H1 (cell line): ENCODE data around the gene CCDC102A. TPM values are rescaled to one million over a fixed set of nuclear protein-coding genes. Genes with fewer than 3 reads are reported as not detected.

ENCODE experiments used
- CTCF ChIA-PET: fragments of 300-600 bp; sonication (Branson Sonifier 250); formaldehyde crosslinking; loops from one replicate; lab custom pipeline; 2021; ENCODE audit not compliant: partially characterized antibody; lab: Charles Lee
- POLR2A ChIA-PET: fragments of 300-600 bp; sonication (Branson Sonifier 250); formaldehyde crosslinking; loops from one replicate; lab custom pipeline; 2021; ENCODE audit warnings: inconsistent platforms; ENCODE audit not compliant: partially characterized antibody; lab: Charles Lee
- DNase-seq, 2 experiments: peaks; one replicate each; pipeline versions ENCODE4 v3.0.0 to v3.0.0-alpha.2; 2010 to 2022; ENCODE audit warnings: low spot score in 2 of 2, low read depth in 1 of 2, mixed read lengths in 1 of 2
- FAIRE-seq: peaks from 2 replicates; lab custom pipeline; 2011; peaks lifted over from hg19 to GRCh38; lab: Jason Lieb, UNC
- H2AFZ ChIP-seq: 2 replicates; pipeline ENCODE4 v1.8.1; 2012; ENCODE audit warnings: low read length, inconsistent platforms
- H2AK5ac ChIP-seq: 2 replicates; pipeline ENCODE4 v1.6.1; 2013; ENCODE audit warnings: low read depth, low read length
- H2BK120ac ChIP-seq: replicated peaks from 2 replicates; pipeline ENCODE3; 2013; ENCODE audit warnings: low read depth, low read length, inconsistent platforms
- H2BK12ac ChIP-seq: 2 replicates; pipeline ENCODE4 v1.6.1; 2013; ENCODE audit warnings: low read depth, low read length
- H2BK15ac ChIP-seq: 2 replicates; pipeline ENCODE4 v1.6.1; 2013; ENCODE audit warnings: low read length
- H2BK20ac ChIP-seq: 2 replicates; pipeline ENCODE4 v1.6.1; 2013; ENCODE audit warnings: low read length
- H2BK5ac ChIP-seq: 2 replicates; pipeline ENCODE4 v1.6.1; 2013; ENCODE audit warnings: low read depth, low read length
- H3K14ac ChIP-seq: 2 replicates; pipeline ENCODE4 v1.6.1; 2013; ENCODE audit warnings: inconsistent platforms; ENCODE audit not compliant: insufficient read length
- H3K18ac ChIP-seq: 2 replicates; pipeline ENCODE4 v1.6.1; 2013; ENCODE audit warnings: low read length; ENCODE audit errors: extremely low read depth
- H3K23ac ChIP-seq: 2 replicates; pipeline ENCODE4 v1.6.1; 2013; ENCODE audit warnings: inconsistent platforms; ENCODE audit not compliant: insufficient read length
- H3K23me2 ChIP-seq: 2 replicates; pipeline ENCODE4 v1.6.1; 2013; ENCODE audit warnings: low read depth, low read length
- H3K27ac ChIP-seq: 2 replicates; pipeline ENCODE4 v1.6.1; 2011; ENCODE audit warnings: low read depth, low read length, inconsistent platforms
- H3K27me3 ChIP-seq, 4 experiments: replicated peaks in 1 of 4; 1 replicate in 1 of 4; 2 replicates in 3 of 4; pipeline versions ENCODE4 v1.6.1 to v1.8.1; 2011 to 2013; ENCODE audit warnings: low read length in 3 of 4, mild to moderate bottlenecking in 3 of 4, inconsistent platforms in 2 of 4, mixed read lengths in 2 of 4, moderate library complexity in 1 of 4; ENCODE audit not compliant: control insufficient read depth in 3 of 4, insufficient read depth in 3 of 4; ENCODE audit errors: extremely low read depth in 1 of 4
- H3K36me3 ChIP-seq, 4 experiments: 2 replicates each; pipeline versions ENCODE4 v1.6.1 to v1.8.1; 2011 to 2013; ENCODE audit warnings: mild to moderate bottlenecking in 4 of 4, low read length in 3 of 4, moderate library complexity in 2 of 4, control low read depth in 1 of 4, inconsistent platforms in 1 of 4; ENCODE audit not compliant: insufficient read depth in 4 of 4, control insufficient read depth in 2 of 4
- H3K4ac ChIP-seq: replicated peaks from 2 replicates; pipeline ENCODE3; 2013; ENCODE audit warnings: low read length, low read depth, mixed read lengths, inconsistent platforms; ENCODE audit not compliant: insufficient read length
- H3K4me1 ChIP-seq, 4 experiments: replicated peaks in 1 of 4; 1 replicate in 1 of 4; 2 replicates in 3 of 4; pipeline versions ENCODE4 v1.6.1 to v1.8.1; 2011 to 2013; ENCODE audit warnings: low read length in 3 of 4, inconsistent platforms in 2 of 4, mixed read lengths in 1 of 4; ENCODE audit not compliant: insufficient read depth in 4 of 4, control insufficient read depth in 3 of 4
- H3K4me2 ChIP-seq, 2 experiments: 2 replicates each; pipeline versions ENCODE4 v1.6.1 to v1.8.1; 2011 to 2013; ENCODE audit warnings: low read depth in 2 of 2, low read length in 2 of 2, control low read depth in 1 of 2, inconsistent platforms in 1 of 2, mild to moderate bottlenecking in 1 of 2; ENCODE audit not compliant: insufficient read depth in 1 of 2
- H3K4me3 ChIP-seq, 4 experiments: fragments of 200-600, 300-600 bp in 1 of 4; sonication (generic), shearing (Covaris generic), sonication (Bioruptor Twin) in 1 of 4; 2 replicates each; pipeline versions ENCODE4 v1.5.1 to v1.8.1; 2011 to 2016; ENCODE audit warnings: low read length in 4 of 4, low read depth in 3 of 4, control low read depth in 2 of 4, inconsistent platforms in 2 of 4, mild to moderate bottlenecking in 2 of 4, mixed read lengths in 1 of 4, moderate library complexity in 1 of 4; ENCODE audit not compliant: insufficient read depth in 2 of 4; ENCODE audit errors: extremely low read depth in 1 of 4
- H3K56ac ChIP-seq: replicated peaks from 2 replicates; pipeline ENCODE3; 2013; ENCODE audit warnings: low read depth, mild to moderate bottlenecking, mixed read lengths, low read length, inconsistent platforms; ENCODE audit not compliant: insufficient read length
- H3K79me1 ChIP-seq: 2 replicates; pipeline ENCODE4 v1.6.1; 2013; ENCODE audit warnings: low read depth, low read length, control low read depth
- H3K79me2 ChIP-seq, 2 experiments: 2 replicates each; pipeline versions ENCODE4 v1.6.1 to v1.8.1; 2012 to 2013; ENCODE audit warnings: low read length in 2 of 2, mild to moderate bottlenecking in 2 of 2, inconsistent platforms in 1 of 2; ENCODE audit not compliant: insufficient read depth in 2 of 2, control insufficient read depth in 1 of 2
- H3K9ac ChIP-seq, 4 experiments: replicated peaks in 1 of 4; 1 replicate in 1 of 4; 2 replicates in 3 of 4; pipeline versions ENCODE4 v1.6.1 to v1.8.1; 2011 to 2013; ENCODE audit warnings: low read depth in 3 of 4, low read length in 3 of 4, control low read depth in 2 of 4, mild to moderate bottlenecking in 2 of 4, moderate library complexity in 2 of 4, inconsistent platforms in 1 of 4; ENCODE audit errors: extremely low read depth in 1 of 4
- H3K9me3 ChIP-seq, 2 experiments: 2 replicates each; pipeline versions ENCODE4 v1.6.1 to v1.8.1; 2012 to 2013; ENCODE audit warnings: mild to moderate bottlenecking in 2 of 2, moderate library complexity in 2 of 2, control low read depth in 1 of 2, inconsistent platforms in 1 of 2, low read depth in 1 of 2, low read length in 1 of 2, mixed read lengths in 1 of 2; ENCODE audit not compliant: insufficient read depth in 2 of 2
- H4K20me1 ChIP-seq, 2 experiments: replicated peaks in 1 of 2; 2 replicates each; pipeline versions ENCODE3 to v1.8.1; 2011 to 2013; ENCODE audit warnings: inconsistent platforms in 2 of 2, low read length in 2 of 2, mild to moderate bottlenecking in 1 of 2; ENCODE audit not compliant: insufficient read depth in 2 of 2, control insufficient read depth in 1 of 2
- H4K5ac ChIP-seq: 2 replicates; pipeline ENCODE4 v1.6.1; 2013; ENCODE audit warnings: low read length, low read depth, mixed read lengths, inconsistent platforms; ENCODE audit not compliant: insufficient read length
- H4K8ac ChIP-seq: 2 replicates; pipeline ENCODE4 v1.8.0; 2013; ENCODE audit warnings: mild to moderate bottlenecking, moderate library complexity, low read length, inconsistent platforms; ENCODE audit not compliant: insufficient read depth; ENCODE audit errors: extremely low read depth
- H4K91ac ChIP-seq: replicated peaks from 2 replicates; pipeline ENCODE3; 2013; ENCODE audit warnings: low read length, mixed read lengths, inconsistent platforms; ENCODE audit not compliant: insufficient read length
- BRCA1 ChIP-seq: IDR thresholded peaks from 2 replicates; pipeline ENCODE4 v1.6.1; 2012; ENCODE audit warnings: low read depth, low read length, improper control_type of control experiment
- CTCF ChIP-seq, 3 experiments: IDR thresholded peaks; 1 replicate in 2 of 3; 2 replicates in 1 of 3; pipeline versions ENCODE4 v1.5.1 to v1.6.1; 2011; ENCODE audit warnings: low read length in 3 of 3, mild to moderate bottlenecking in 3 of 3, inconsistent platforms in 2 of 3, low read depth in 1 of 3, moderate library complexity in 1 of 3; ENCODE audit not compliant: insufficient read depth in 1 of 3; ENCODE audit errors: control extremely low read depth in 1 of 3
- E2F6 ChIP-seq: IDR thresholded peaks from 2 replicates; pipeline ENCODE4 v1.6.1; 2012; ENCODE audit warnings: inconsistent platforms
- EGR1 ChIP-seq: IDR thresholded peaks from 2 replicates; pipeline ENCODE4 v1.6.1; 2011; ENCODE audit warnings: low read depth, low read length, borderline replicate concordance
- FOSL1 ChIP-seq: IDR thresholded peaks from 2 replicates; pipeline ENCODE4 v1.6.1; 2011; ENCODE audit warnings: mild to moderate bottlenecking, low read depth, low read length, moderate library complexity; ENCODE audit not compliant: insufficient read depth
- HDAC2 ChIP-seq, 2 experiments: fragments of 300-600 bp in 1 of 2; sonication (generic) in 1 of 2; IDR thresholded peaks; 2 replicates each; pipeline ENCODE4 v1.6.1; 2011 to 2012; ENCODE audit warnings: low read depth in 2 of 2, low read length in 2 of 2, mild to moderate bottlenecking in 2 of 2, moderate library complexity in 2 of 2, borderline replicate concordance in 1 of 2, inconsistent platforms in 1 of 2
- KDM5A ChIP-seq: fragments of 200-600 bp; IDR thresholded peaks from 2 replicates; pipeline ENCODE4 v1.7.1; 2012; ENCODE audit warnings: mild to moderate bottlenecking, low read length, inconsistent platforms, mixed read lengths
- MAX ChIP-seq: IDR thresholded peaks from 2 replicates; pipeline ENCODE4 v1.6.1; 2012; ENCODE audit warnings: inconsistent platforms
- SIX5 ChIP-seq: IDR thresholded peaks from 2 replicates; pipeline ENCODE4 v1.6.1; 2011; ENCODE audit warnings: mild to moderate bottlenecking, low read depth, low read length
- SP2 ChIP-seq: IDR thresholded peaks from 2 replicates; pipeline ENCODE4 v1.6.1; 2012; ENCODE audit warnings: mild to moderate bottlenecking, low read length, inconsistent platforms
- WGBS, 2 experiments: shearing (Covaris generic) in 1 of 2; methylation state at CpG; one replicate each; pipeline versions ENCODE4 v1.1.6 to v1.1.7; 2013 to 2015; ENCODE audit warnings: low lambda C conversion rate in 2 of 2, mixed read lengths in 2 of 2, inconsistent platforms in 1 of 2, low coverage in 1 of 2, missing lambda C conversion rate in 1 of 2; ENCODE audit not compliant: insufficient replicate concordance in 2 of 2, insufficient coverage in 1 of 2, insufficient read length in 1 of 2; ENCODE audit errors: extremely low coverage in 1 of 2, missing lambda C conversion rate in 1 of 2; 5-methylcytosine and 5-hydroxymethylcytosine counted together
- polyA plus RNA-seq, 7 experiments: library from polyadenylated mRNA; depleted of rRNA in 3 of 7; stranded (reverse) in 5 of 7; unstranded in 2 of 7; fragments of >200 nt in 5 of 7; fragments of 200-250 nt in 2 of 7; gene quantifications; 1 replicate in 5 of 7; 2 replicates in 1 of 7; 4 replicates in 1 of 7; pipeline versions ENCODE4 v1.2.1 to v1.2.3, GENCODE V29; 2011 to 2013; ENCODE audit warnings: missing spikeins in 2 of 7, mixed read lengths in 2 of 7
- total RNA-seq: library from RNA; stranded (reverse); fragmentation: NEBNext Ultra II Directional; extraction: Animal tissue kit (Norgen Biotek cat#: 25700); gene quantifications from 2 replicates; pipeline ENCODE4 v1.2.1, GENCODE V29; 2021

The CCDC102A gene
- total and polyA plus RNA-seq, 2 of the 8 experiments (the other 6 are each of a cell fraction or from before 2014, with no cell fraction given), result 4.0 to 7.5 TPM

- Histone ChIP-seq H3K79me2 (no peaks in the 10 kb centered on the region), H4K91ac (no peak overlapping the region), H2BK12ac (no peak overlapping the region), H2BK5ac (no peak overlapping the region), H3K4me2 (no peak overlapping the region), H3K4me1 (peaks cover 0 to 17% (median 7%) of the 10 kb centered on the region in 4 experiments; a peak in 6 of 7 replicates), H2BK120ac (no peak overlapping the region), H2BK15ac (no peak overlapping the region), H3K79me1 (no peaks in the 10 kb centered on the region; the same call in 1 of the 2 replicates), H3K9me3 (no peaks in the 10 kb centered on the region), H4K8ac (no peak overlapping the region), H3K27me3 (no peaks in the 10 kb centered on the region), H2AK5ac (no peak overlapping the region), H3K4ac (no peak overlapping the region), H3K4me3 (no peak overlapping the region), H3K23ac (no peak overlapping the region), H3K27ac (no peak overlapping the region), H3K56ac (no peak overlapping the region), H3K36me3 (no peaks in the 10 kb centered on the region), H2AFZ (no peak overlapping the region), H3K23me2 (peaks cover 2% of the 10 kb centered on the region; the same call in 1 of the 2 replicates), H3K9ac (no peak overlapping the region), H3K18ac (no peak overlapping the region), H4K5ac (no peak overlapping the region), H4K20me1 (no peaks in the 10 kb centered on the region), H3K14ac (no peak overlapping the region), H2BK20ac (no peak overlapping the region)
- FAIRE-seq, result no peak
- 83% methylated on average over 6 of the region's 6 CpGs; no CpG with 5 or more reads in 1 of the 2 experiments for WGBS, 2 experiments
- no peak for DNase-seq
- ChIA-PET POLR2A (interaction anchor here (0.9 kb wide), 1 partner anchor 23 kb away, joined by 3 read pairs; no protein-coding TSS in a partner anchor), CTCF (interaction anchor here (0.6 to 8.8 kb wide), 4 partner anchors 10 to 71 kb away, joined by 3 to 89 read pairs (median 4); no protein-coding TSS in a partner anchor)
- no peak for TF ChIP-seq KDM5A
- no peak for TF ChIP-seq SP2
- TF ChIP-seq FOSL1, result no peak
- no peak for TF ChIP-seq HDAC2 (IDR thresholded peaks at IDR 0.05; ENCODE audit: borderline replicate concordance in 1 of 2, low read depth in 2 of 2, low read length in 2 of 2)
- no peak for TF ChIP-seq EGR1
- no peak for TF ChIP-seq SIX5
- TF ChIP-seq MAX, result no peak
- TF ChIP-seq CTCF (IDR thresholded peaks at IDR 0.05; ENCODE audit: control extremely low read depth in 1 of 3, insufficient read depth in 1 of 3, low read depth in 1 of 3, low read length in 3 of 3), result no peak
- no peak for TF ChIP-seq BRCA1
- no peak for TF ChIP-seq E2F6
These were observed 31.2 kb downstream of the CCDC102A start for GRCh38 chr16:57505169-57505568.
